Mammary epithelial cell (primary cell): ENCODE results near the gene TUBGCP6.

ENCODE experiments used
- CTCF ChIP-seq, 2 donors: IDR thresholded peaks in 1 of 2; conservative IDR thresholded peaks in 1 of 2; 2 replicates each; pipeline ENCODE4 v1.5.1; 2011 to 2012; ENCODE audit warnings: inconsistent platforms in 2 of 2, low read length in 2 of 2, mild to moderate bottlenecking in 2 of 2, control low read depth in 1 of 2, low read depth in 1 of 2; ENCODE audit not compliant: insufficient read depth in 1 of 2; ENCODE audit errors: extremely low read depth in 1 of 2
- EZH2 ChIP-seq: IDR thresholded peaks from 2 replicates; pipeline ENCODE4 v1.6.1; 2012; ENCODE audit warnings: low read length, inconsistent platforms, borderline replicate concordance

GRCh38 chr22:50243685-50244419, 971 bp downstream of the TUBGCP6 start:
- TF ChIP-seq CTCF (conservative IDR thresholded peaks at IDR 0.05 in 1 of 2, IDR thresholded peaks at IDR 0.05 in 1 of 2; ENCODE audit: extremely low read depth in 1 of 2, insufficient read depth in 1 of 2, low read depth in 1 of 2, low read length in 2 of 2) (no peak), EZH2 (no peak)
